ENCODE results near the gene TRIM36.

The TRIM36 gene

GRCh38 chr5:115169487-115170133 is at the start of gene TRIM36:
TSS of gene TRIM36 (minus strand) at chr5:115169908. CDS start at chr5:115169634, 274 bp downstream.
- DNase-seq (ENCODE audit: extremely low read depth in 1 of 2, low read depth in 1 of 2) = peak; percentile 81 to 83

GRCh38 chr5:115214541-115214940 is 44.8 kb upstream of the TRIM36 start:
- no peak for DNase-seq (ENCODE audit: extremely low read depth in 1 of 2, low read depth in 1 of 2)

GRCh38 chr5:115209279-115209678 is 39.6 kb upstream of the TRIM36 start:
- DNase-seq (ENCODE audit: extremely low read depth in 1 of 2, low read depth in 1 of 2) = peak; percentile 14 to 44

- no peak for DNase-seq (ENCODE audit: extremely low read depth in 1 of 2, low read depth in 1 of 2)
Observed at GRCh38 chr5:115202952-115203351, 33.2 kb upstream of the TRIM36 start.

GRCh38 chr5:115196161-115196560 is 26.5 kb upstream of the TRIM36 start:
- no peak for DNase-seq (ENCODE audit: extremely low read depth in 1 of 2, low read depth in 1 of 2)

- no peak for DNase-seq (ENCODE audit: extremely low read depth in 1 of 2, low read depth in 1 of 2)
Observed at GRCh38 chr5:115194676-115195075, 25.0 kb upstream of the TRIM36 start.

- no peak for DNase-seq (ENCODE audit: extremely low read depth in 1 of 2, low read depth in 1 of 2)
Observed at GRCh38 chr5:115193295-115193694, 23.6 kb upstream of the TRIM36 start.

GRCh38 chr5:115192098-115192497 is 22.4 kb upstream of the TRIM36 start:
- DNase-seq (ENCODE audit: extremely low read depth in 1 of 2, low read depth in 1 of 2) = no peak

- DNase-seq (ENCODE audit: extremely low read depth in 1 of 2, low read depth in 1 of 2) = no peak
Observed at GRCh38 chr5:115191474-115192031, 21.8 kb upstream of the TRIM36 start.

GRCh38 chr5:115190388-115190787 is 20.7 kb upstream of the TRIM36 start:
- DNase-seq (ENCODE audit: extremely low read depth in 1 of 2, low read depth in 1 of 2) = no peak

- no peak for DNase-seq (ENCODE audit: extremely low read depth in 1 of 2, low read depth in 1 of 2)
Observed at GRCh38 chr5:115189866-115190265, 20.2 kb upstream of the TRIM36 start.

GRCh38 chr5:115186794-115187193 is 17.1 kb upstream of the TRIM36 start:
- no peak for DNase-seq (ENCODE audit: extremely low read depth in 1 of 2, low read depth in 1 of 2)

GRCh38 chr5:115184770-115185169 is 15.1 kb upstream of the TRIM36 start:
- no peak for DNase-seq (ENCODE audit: extremely low read depth in 1 of 2, low read depth in 1 of 2)

- DNase-seq (ENCODE audit: extremely low read depth in 1 of 2, low read depth in 1 of 2) = no peak
Observed at GRCh38 chr5:115181757-115182156, 12.0 kb upstream of the TRIM36 start.

- no peak for DNase-seq (ENCODE audit: extremely low read depth in 1 of 2, low read depth in 1 of 2)
Observed at GRCh38 chr5:115180165-115180709, 10.5 kb upstream of the TRIM36 start.

- DNase-seq (ENCODE audit: extremely low read depth in 1 of 2, low read depth in 1 of 2) = no peak
Observed at GRCh38 chr5:115179394-115180164, 9.9 kb upstream of the TRIM36 start.

- DNase-seq (ENCODE audit: extremely low read depth in 1 of 2, low read depth in 1 of 2) = no peak
Observed at GRCh38 chr5:115179030-115179393, 9.3 kb upstream of the TRIM36 start.

- DNase-seq (ENCODE audit: extremely low read depth in 1 of 2, low read depth in 1 of 2) = no peak
Observed at GRCh38 chr5:115170929-115171510, 1.3 kb upstream of the TRIM36 start.

GRCh38 chr5:115170134-115170928 is 623 bp upstream of the TRIM36 start:
- no peak for DNase-seq (ENCODE audit: extremely low read depth in 1 of 2, low read depth in 1 of 2)

GRCh38 chr5:115168829-115169486 is 750 bp downstream of the TRIM36 start:
- DNase-seq (ENCODE audit: extremely low read depth in 1 of 2, low read depth in 1 of 2) = no peak
